Body of pancreas (tissue), 4 donors: Measurements from ENCODE around the gene STAT1. TPM values are rescaled to one million over a fixed set of nuclear protein-coding genes. Genes with fewer than 3 reads are reported as not detected.

ENCODE experiments used
- ATAC-seq: fragments of 150-250 bp; one replicate; pipeline ENCODE4 v1.9.1; 2016
- DNase-seq, 4 donors: peaks; one replicate each; pipeline ENCODE4 v3.0.0-alpha.2; 2019
- H3K27ac ChIP-seq, 4 donors: fragments of 200-600 bp; sonication (generic); 1 replicate in 3 of 4; 2 replicates in 1 of 4; pipeline versions ENCODE4 v1.5.1 to v1.6.1; 2016 to 2019; ENCODE audit warnings: mild to moderate bottlenecking in 1 of 4, mixed read lengths in 1 of 4, moderate library complexity in 1 of 4
- H3K27me3 ChIP-seq, 2 donors: fragments of 200-600 bp; sonication (generic); one replicate each; pipeline ENCODE4 v1.6.0; 2016; ENCODE audit warnings: mild to moderate bottlenecking in 1 of 2
- H3K36me3 ChIP-seq, 2 donors: fragments of 200-600 bp; sonication (generic); replicated peaks in 1 of 2; 2 replicates each; pipeline ENCODE4 v1.5.1; 2016; ENCODE audit warnings: low read depth in 2 of 2; ENCODE audit not compliant: insufficient read depth in 1 of 2
- H3K4me1 ChIP-seq: fragments of 200-600 bp; sonication (generic); one replicate; pipeline ENCODE4 v1.6.0; 2016
- H3K4me3 ChIP-seq, 2 donors: fragments of 200-600 bp; sonication (generic); 1 replicate in 1 of 2; 2 replicates in 1 of 2; pipeline ENCODE4 v1.5.1; 2016 to 2019
- H3K9me3 ChIP-seq, 3 donors: fragments of 200-600 bp; sonication (generic); 1 replicate in 2 of 3; 2 replicates in 1 of 3; pipeline ENCODE4 v1.5.1; 2016
- CTCF ChIP-seq, 7 experiments: fragments of 450-650 bp in 4 of 7; fragments of 200-600 bp in 3 of 7; sonication (generic) in 3 of 7; IDR thresholded peaks; one replicate each; pipeline ENCODE4 v1.5.1; 2016 to 2019; ENCODE audit warnings: antibody characterized with exemption in 7 of 7
- POLR2A ChIP-seq, 3 donors: fragments of 450-650 bp; IDR thresholded peaks; one replicate each; pipeline ENCODE4 v1.6.1; 2016; ENCODE audit warnings: antibody characterized with exemption in 3 of 3, mild to moderate bottlenecking in 2 of 3
- WGBS, 2 donors: methylation state at CpG; one replicate each; pipeline ENCODE4 v1.1.5; 2017; 5-methylcytosine and 5-hydroxymethylcytosine counted together
- intact Hi-C: fragments of 100-400 bp; cut with DNase I; formaldehyde crosslinking; loops from one replicate; pipeline ENCODE4 v1.15.1; 2023
- total RNA-seq, 2 donors: library from RNA; depleted of rRNA; stranded (reverse); fragments of >200 nt; gene quantifications; one replicate each; pipeline ENCODE4 v1.1.0, GENCODE V29; 2016

Gene STAT1
- total RNA-seq, 2 donors from 2014 or later, result 30.1 to 56.4 TPM

- Histone ChIP-seq H3K4me1 (peaks cover 8% of the 10 kb centered on the region), H3K9me3 (no peaks in the 10 kb centered on the region), H3K4me3 (no peak overlapping the region), H3K27ac (no peak overlapping the region), H3K36me3 (no peaks in the 10 kb centered on the region), H3K27me3 (no peaks in the 10 kb centered on the region)
- ATAC-seq (no peak), DNase-seq (no peak)
- intact Hi-C loops, result no loop called here
- WGBS, 2 donors, result 35 to 61% methylated on average over 1 of the region's 1 CpG
- TF ChIP-seq CTCF (IDR thresholded peaks at IDR 0.05) (no peak), POLR2A (IDR thresholded peaks at IDR 0.05) (no peak)
These were observed 11.2 kb upstream of the STAT1 start for GRCh38 chr2:191025135-191025534.

GRCh38 chr2:191023235-191023679 is 9.3 kb upstream of the STAT1 start:
- no peak overlapping the region for H3K4me3 ChIP-seq
- DNase-seq, result no peak

GRCh38 chr2:191020742-191021381 is 6.9 kb upstream of the STAT1 start:
- Histone ChIP-seq H3K4me1 (peaks cover 14% of the 10 kb centered on the region), H3K9me3 (no peaks in the 10 kb centered on the region), H3K27me3 (no peaks in the 10 kb centered on the region), H3K27ac (peak overlapping the region; percentile 76 to 92 (median 88)), H3K4me3 (peak overlapping the region; percentile 42 to 60), H3K36me3 (no peaks in the 10 kb centered on the region)
- TF ChIP-seq CTCF (IDR thresholded peaks at IDR 0.05) (no peak), POLR2A (IDR thresholded peaks at IDR 0.05) (peak in 1 of 3 donors; percentile 21)
- peak; percentile 38 for ATAC-seq
- DNase-seq, result peak; percentile 26 to 61 (median 34)
- WGBS, 2 donors, result 11 to 19% methylated on average over 14 of the region's 14 CpGs
- intact Hi-C loops, result no loop called here

More at GRCh38 chr2:191023235-191023679, 9.3 kb upstream of the STAT1 start:
- no peaks in the 10 kb centered on the region for H3K36me3 ChIP-seq
- H3K4me1 ChIP-seq, result peaks cover 14% of the 10 kb centered on the region
- TF ChIP-seq CTCF (IDR thresholded peaks at IDR 0.05) (no peak), POLR2A (IDR thresholded peaks at IDR 0.05) (no peak)
- no peak for ATAC-seq
- H3K27ac ChIP-seq, result no peak overlapping the region
- H3K9me3 ChIP-seq, result no peaks in the 10 kb centered on the region
- H3K27me3 ChIP-seq, result no peaks in the 10 kb centered on the region
- intact Hi-C loops, result no loop called here
- 85 to 93% methylated on average over 7 of the region's 7 CpGs for WGBS, 2 donors

GRCh38 chr2:191020221-191020741 is 6.3 kb upstream of the STAT1 start:
- DNase-seq, result peak; percentile 95 to 96 (median 96)
- intact Hi-C loops, result no loop called here
- Histone ChIP-seq H3K27ac (peak overlapping the region; percentile 76 to 92 (median 88)), H3K27me3 (no peaks in the 10 kb centered on the region), H3K9me3 (no peaks in the 10 kb centered on the region), H3K36me3 (no peaks in the 10 kb centered on the region), H3K4me3 (peak overlapping the region; percentile 42 to 60), H3K4me1 (peaks cover 14% of the 10 kb centered on the region)
- TF ChIP-seq CTCF (IDR thresholded peaks at IDR 0.05) (peak in 5 of 7 experiments; percentile 12 to 50 (median 40)), POLR2A (IDR thresholded peaks at IDR 0.05) (peak; percentile 52 to 90 (median 90))
- WGBS, 2 donors, result 0 to 2% methylated on average over 56 to 59 of the region's 59 CpGs
- ATAC-seq, result peak; percentile 99
